Measurements from ENCODE around the gene STMND1.
A peak's percentile ranks its signal among the peaks of the same experiment; 100 is the strongest.
"Not testable (repeated sequence)": the region's sequence is repeated elsewhere in the genome, so short reads cannot be mapped to it uniquely, and the experiment has no call there.

Gene STMND1

DNA sequence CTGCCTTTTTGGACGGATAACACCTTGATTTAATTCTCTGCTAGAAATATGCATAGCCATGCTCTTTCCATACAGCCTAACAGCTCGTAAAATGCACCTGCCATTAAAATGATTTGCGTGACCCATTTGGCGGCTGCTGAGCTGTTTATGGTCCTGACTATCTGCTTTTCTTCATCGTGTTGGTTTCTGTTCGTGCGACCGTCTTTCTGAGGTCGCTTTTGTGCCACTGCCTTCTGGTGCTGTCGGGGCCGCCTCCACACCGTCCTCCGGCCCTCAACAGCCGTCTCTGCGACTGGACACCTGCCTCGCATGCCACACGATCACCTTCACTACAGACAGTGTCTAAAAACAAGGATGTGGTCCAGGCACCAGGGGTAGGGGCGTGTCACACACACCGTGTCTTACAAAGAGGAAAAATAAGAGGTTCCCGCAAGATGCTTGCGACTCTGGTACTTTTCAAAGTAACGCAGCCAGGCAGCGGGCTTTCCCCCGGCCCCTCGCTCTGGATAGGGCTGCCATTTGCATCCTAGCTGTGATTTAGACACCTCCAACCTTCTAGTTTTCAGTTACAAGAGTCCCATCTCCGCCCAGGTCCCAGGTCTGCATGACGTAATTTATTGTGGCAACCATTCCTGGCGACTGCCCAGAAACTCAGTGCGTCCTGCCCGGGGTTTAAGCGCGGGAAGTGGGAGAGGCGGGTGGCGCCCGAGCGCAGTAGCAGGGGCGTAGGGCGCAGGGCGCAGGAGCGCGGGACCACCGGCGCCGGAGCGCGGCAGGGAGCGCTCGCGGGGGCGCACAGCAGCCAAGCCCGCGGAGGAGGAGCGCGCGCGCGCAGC is at the start of gene STMND1:
Gene STMND1 (plus strand): TSS at position 629 of the 836 bp plus-strand sequence. CDS start 208 bp downstream, outside the sequence.
- DNase-seq (ENCODE audit: low read depth in 2 of 2): no peak

DNA sequence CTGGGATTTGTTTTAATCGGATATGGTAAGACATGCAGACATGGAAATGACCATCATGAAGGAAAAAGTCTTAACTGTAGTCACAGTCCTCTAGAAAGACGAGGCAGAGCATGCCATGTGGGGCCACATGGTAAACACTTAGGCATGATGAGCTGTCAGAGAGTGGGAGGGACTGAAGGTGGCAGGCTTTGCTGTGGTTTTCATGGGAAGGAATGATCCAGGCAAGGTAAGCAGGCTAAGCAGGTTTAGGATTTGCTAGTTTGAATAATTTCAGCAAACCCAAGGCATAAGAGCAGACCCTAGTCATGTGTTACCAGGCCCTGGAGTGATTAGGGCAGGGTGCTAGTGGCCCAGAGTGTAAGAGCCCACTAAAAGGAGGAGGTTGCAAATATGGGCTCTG is 47.2 kb upstream of the STMND1 start:
- no peak for DNase-seq (ENCODE audit: low read depth in 2 of 2)

GRCh38 chr6:17057322-17057721 is 44.5 kb upstream of the STMND1 start:
- DNase-seq (ENCODE audit: low read depth in 2 of 2): no peak

- DNase-seq (ENCODE audit: low read depth in 2 of 2): no peak
Measured at GRCh38 chr6:17058550-17058949, 43.3 kb upstream of the STMND1 start.

- no peak for DNase-seq (ENCODE audit: low read depth in 2 of 2)
Measured at GRCh38 chr6:17059022-17059421, 42.8 kb upstream of the STMND1 start.

DNA sequence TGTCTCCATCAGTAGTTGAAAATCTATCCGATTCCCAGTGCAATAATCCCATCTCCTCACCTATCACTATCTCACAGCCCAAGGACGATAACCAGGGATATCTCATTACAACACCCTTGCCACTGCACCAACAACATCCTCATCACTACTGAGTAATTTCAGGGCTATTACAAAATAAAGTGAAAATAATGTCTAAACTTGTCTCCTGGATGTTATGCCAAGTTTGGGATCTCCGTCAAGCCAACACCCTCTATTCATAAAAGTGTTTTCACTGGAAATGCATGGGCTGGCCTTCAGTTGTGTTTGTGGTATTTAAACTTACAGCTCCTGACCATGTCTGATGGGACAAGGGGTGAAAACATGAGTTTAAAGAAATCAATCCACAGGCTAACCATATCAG is 42.0 kb upstream of the STMND1 start:
- DNase-seq (ENCODE audit: low read depth in 2 of 2): no peak

DNA sequence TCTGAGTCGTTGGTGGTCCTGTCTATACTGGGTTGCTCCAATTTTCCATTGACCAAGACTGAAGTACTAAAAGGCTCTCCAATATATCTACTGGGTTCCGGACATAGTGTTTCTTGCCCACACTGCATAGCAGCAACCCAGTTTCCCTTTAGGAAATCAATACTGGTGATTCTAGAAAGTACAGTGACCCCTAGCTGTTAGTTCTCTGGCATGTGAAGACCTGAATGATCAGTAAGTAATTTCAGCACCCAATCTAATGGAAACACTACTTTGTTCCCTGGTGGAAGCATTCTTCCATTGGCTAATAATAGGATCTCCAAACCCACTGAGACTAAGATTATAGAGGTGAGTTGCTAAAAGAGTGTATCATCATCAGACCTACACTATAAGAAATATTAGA is 40.8 kb upstream of the STMND1 start:
- no peak for DNase-seq (ENCODE audit: low read depth in 2 of 2)

DNA sequence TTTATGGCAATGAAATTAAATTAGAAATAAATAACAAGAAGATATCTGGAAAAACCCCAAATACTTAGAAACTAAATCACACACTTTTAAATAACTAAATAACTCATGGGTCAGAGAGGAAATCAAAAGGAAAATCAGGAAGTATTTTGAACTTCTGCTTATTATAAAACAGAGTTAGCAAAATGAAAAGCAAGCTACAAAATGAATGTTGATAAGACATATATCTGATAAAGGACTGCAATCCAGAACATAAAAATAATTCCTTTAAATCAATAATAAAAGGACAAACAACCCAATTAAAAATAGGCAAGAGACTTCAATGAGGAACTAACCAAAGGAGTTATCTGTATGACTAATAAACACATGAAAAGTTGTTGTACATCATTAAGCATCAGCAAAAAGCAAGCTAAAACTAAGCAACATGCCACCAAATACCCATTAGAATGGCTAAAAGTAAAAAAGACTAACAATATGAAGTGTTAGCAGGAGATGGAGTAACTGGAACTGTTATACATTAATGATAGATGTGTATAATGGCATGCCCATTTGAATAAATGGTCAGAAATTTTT is 38.9 kb upstream of the STMND1 start:
- DNase-seq (ENCODE audit: low read depth in 2 of 2): no peak

DNA sequence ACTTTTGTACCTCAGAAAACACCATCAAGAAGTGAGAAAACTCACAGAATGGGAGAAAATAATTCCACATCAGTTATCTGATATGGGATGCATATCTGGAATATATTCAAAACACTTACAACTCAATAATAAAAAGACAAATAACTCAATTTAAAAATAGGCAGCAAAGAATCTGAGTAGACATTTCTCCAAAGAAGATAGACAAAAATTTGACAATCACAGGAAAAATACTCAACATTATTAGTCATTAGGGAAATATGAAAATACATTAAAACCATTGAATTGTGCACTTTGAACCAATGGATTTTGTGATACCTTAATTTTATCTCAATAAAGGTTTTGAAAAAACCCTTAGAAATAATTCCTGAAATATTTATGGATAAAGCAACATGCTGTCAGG is 36.9 kb upstream of the STMND1 start:
- DNase-seq (ENCODE audit: low read depth in 2 of 2): no peak

- DNase-seq (ENCODE audit: low read depth in 2 of 2): no peak
Measured at GRCh38 chr6:17066610-17067009, 35.2 kb upstream of the STMND1 start.

DNA sequence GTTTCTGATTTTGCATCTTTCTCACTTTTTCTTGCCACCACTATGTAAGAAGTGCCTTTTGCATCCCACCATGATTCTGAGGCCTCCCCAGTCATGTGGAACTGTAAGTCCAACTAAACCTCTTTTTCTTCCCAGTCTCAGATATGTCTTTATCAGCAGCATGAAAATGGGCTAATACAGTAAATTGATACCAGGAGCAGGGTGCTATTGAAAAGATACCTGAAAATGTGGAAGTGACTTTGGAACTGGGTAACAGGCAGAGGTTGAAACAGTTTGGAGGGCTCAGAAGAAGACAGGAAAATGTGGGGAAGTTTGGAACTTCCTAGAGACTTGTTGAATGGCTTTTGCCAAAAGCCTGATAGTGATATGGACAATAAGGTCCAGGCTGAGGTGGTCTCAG is 32.9 kb upstream of the STMND1 start:
- DNase-seq (ENCODE audit: low read depth in 2 of 2): not testable (repeated sequence)

DNA sequence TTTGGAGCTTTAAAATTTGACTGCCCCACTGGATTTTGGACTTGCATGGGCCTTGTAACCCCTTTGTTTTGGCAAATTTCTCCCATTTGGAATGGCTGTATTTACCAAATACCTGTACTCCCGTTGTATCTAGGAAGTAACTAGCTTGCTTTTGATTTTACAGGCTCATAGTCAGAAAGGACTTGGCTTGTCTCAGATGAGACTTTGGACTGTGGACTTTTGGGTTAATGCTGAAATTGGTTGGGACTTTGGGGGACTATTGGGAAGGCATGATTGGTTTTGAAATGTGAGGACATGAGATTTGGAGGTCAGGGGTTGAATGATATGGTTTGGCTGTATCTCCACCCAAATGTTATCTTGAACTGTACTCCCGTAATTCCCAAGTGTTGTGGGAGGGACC is 31.4 kb upstream of the STMND1 start:
- not testable (repeated sequence) for DNase-seq (ENCODE audit: low read depth in 2 of 2)

GRCh38 chr6:17073596-17073995 is 28.3 kb upstream of the STMND1 start:
- DNase-seq (ENCODE audit: low read depth in 2 of 2): not testable (repeated sequence)

DNA sequence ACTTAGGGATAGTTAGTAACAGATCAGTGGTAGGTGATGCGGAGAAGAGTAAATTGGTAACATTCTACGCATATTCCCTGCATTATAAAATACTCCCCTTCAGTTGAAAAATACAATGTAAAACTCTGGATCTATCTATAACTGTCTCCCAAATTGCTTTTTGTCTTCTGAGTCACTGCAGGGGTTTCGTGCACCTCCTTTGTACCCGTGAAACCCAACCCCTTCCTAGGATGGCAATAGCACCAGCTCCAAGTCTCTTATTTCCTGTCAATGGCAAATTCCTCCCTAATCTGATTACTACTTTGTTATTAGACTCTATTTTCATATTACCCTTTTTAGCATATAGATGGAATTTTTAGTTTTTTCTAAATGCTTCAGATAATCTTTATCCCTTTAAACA is 20.6 kb upstream of the STMND1 start:
- DNase-seq (ENCODE audit: low read depth in 2 of 2): no peak

DNA sequence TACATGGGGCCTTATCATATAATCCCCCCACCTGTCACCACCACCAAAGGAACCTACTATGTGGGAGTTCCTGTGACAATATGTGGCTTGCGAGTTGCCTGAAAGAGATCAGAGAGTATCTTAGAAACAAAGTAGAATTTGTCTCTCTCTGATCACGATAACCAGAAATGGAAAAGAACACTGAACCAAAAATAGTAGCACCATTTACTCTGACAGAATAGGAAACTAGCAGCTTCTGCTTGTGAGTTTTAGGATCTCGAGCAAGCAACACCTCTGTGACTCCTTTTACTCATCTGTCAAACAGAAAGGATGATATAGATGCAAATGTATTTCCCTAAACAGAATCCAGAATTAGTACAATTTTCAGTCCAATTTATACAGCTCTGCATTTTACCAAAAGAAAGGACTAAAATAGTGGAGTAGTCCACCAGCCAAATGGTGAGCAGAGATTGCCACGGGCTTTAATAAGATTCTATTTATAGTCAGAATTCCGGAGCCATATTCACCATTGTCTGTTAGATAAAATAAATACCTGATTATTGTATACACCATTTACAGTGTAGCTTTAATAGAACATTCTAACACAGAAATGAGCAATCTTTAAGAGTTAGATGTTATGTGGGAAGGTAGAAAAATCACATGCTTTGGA is 19.9 kb upstream of the STMND1 start:
- no peak for DNase-seq (ENCODE audit: low read depth in 2 of 2)

DNA sequence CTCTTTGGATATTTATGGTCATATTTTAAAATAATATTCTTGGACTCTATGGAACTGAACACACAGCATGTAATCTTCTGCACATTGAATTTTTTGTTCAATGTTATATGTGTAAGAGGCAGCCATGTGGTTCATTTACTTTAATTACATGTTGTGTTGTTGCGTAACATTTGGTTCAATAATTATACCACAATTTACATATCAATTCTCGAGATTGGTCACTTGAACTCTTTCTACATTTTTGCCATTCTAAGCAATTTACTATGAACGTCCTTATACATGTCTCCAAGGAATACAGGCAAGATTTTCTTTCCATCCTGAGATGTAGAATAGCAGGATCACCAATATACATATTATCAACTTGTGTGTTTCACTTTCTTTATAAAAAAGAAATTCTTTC is 18.5 kb upstream of the STMND1 start:
- no peak for DNase-seq (ENCODE audit: low read depth in 2 of 2)

- DNase-seq (ENCODE audit: low read depth in 2 of 2): peak in 1 of 2 donors; percentile 7
Measured at GRCh38 chr6:17086469-17086868, 15.4 kb upstream of the STMND1 start.

GRCh38 chr6:17088091-17088611 is 13.7 kb upstream of the STMND1 start:
- DNase-seq (ENCODE audit: low read depth in 2 of 2): no peak

DNA sequence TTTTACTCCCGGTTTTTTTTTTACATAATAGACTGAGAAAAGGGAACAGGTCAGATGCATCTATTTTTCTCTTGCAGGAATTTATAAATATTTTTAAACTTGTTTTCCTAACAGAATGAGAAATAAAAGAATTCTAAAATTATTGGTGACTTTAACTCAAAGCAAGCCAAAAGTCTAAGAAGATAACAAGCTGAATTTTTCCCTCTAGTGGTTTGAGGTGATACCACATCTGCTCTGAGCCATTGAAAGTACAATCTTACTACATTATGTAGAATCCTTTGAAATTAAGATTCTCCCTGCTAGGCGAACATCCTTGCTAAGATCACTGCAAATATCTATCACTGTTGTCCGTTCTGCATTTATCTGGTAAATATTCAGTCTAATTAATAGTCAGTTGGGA is 10.7 kb upstream of the STMND1 start:
- no peak for DNase-seq (ENCODE audit: low read depth in 2 of 2)

- no peak for DNase-seq (ENCODE audit: low read depth in 2 of 2)
Measured at GRCh38 chr6:17093686-17094085, 8.2 kb upstream of the STMND1 start.

GRCh38 chr6:17096096-17096495 is 5.8 kb upstream of the STMND1 start:
- DNase-seq (ENCODE audit: low read depth in 2 of 2): no peak

DNA sequence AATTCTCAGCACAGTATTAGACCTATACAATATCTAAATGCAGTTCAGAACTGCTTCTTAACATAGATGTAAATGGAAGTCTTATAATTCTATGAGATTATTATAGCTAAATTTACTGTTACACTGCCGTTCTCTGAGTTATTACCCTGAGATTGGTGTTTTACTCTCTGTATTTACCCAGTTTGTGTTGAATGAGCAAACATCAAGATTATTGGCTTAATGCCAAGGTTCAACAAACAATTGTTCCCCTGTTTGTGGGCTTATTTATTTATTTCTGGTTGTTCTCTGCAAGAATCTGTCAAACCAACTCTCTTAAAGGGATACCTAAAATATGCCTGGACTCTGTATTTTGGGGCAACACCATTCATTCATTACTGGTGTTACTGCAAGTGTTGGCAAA is 5.2 kb upstream of the STMND1 start:
- DNase-seq (ENCODE audit: low read depth in 2 of 2): no peak

DNA sequence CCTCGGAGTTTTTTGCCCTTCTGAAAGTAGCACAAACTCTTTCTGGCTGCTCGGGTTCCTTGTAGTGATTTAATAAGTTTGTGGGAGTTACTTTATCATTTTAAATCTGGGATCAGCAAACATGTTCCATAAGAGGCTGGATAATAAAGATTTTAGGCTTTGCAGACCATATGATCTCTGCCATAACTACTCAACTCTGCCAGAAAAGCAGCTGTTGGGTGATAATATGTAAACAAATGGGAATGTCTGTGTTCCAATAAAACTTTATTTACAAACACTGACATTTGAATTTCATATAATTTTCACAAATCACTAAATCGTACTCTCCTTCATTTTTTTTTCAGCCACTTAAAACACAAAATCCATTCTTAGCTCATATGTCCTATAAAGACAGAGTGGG is 3.9 kb upstream of the STMND1 start:
- no peak for DNase-seq (ENCODE audit: low read depth in 2 of 2)

All from activated CD4-positive, alpha-beta T cell treated with anti-CD3 and anti-CD28 coated beads for 24 hours (primary cell).